Brain microvascular endothelial cell (primary cell): ENCODE results near the gene PRKN.
A peak's percentile ranks its signal among the peaks of the same experiment; 100 is the strongest.

ENCODE experiments used
- DNase-seq: peaks from one replicate; pipeline ENCODE4 v3.0.0-alpha.2; 2020
- H3K27ac ChIP-seq: fragments of 250-450 bp; sonication (Bioruptor Pico); 2 replicates; pipeline ENCODE4 v1.5.1; 2020; ENCODE audit warnings: mild to moderate bottlenecking, moderate library complexity
- H3K27me3 ChIP-seq: fragments of 250-450 bp; sonication (Bioruptor Pico); replicated peaks from 2 replicates; pipeline ENCODE4 v1.5.1; 2020; ENCODE audit warnings: mild to moderate bottlenecking
- H3K36me3 ChIP-seq: fragments of 250-450 bp; sonication (Bioruptor Pico); replicated peaks from 2 replicates; pipeline ENCODE4 v1.5.1; 2020; ENCODE audit warnings: mild to moderate bottlenecking
- H3K4me3 ChIP-seq: 2 replicates; pipeline ENCODE4 v1.5.1; 2011; ENCODE audit warnings: low read depth, mild to moderate bottlenecking, control low read depth, low read length, moderate library complexity
- CTCF ChIP-seq: IDR thresholded peaks from 2 replicates; pipeline ENCODE4 v1.5.1; 2011; ENCODE audit warnings: low read depth, mild to moderate bottlenecking, moderate library complexity, low read length, control low read depth, inconsistent platforms; ENCODE audit errors: missing control alignments
- in situ Hi-C: cut with HindIII; loops from 2 replicates; pipeline ENCODE4 v1.10.0; 2017; ENCODE audit warnings: low sequenced_read_pairs, low pct_ligation_motif_present

The PRKN gene

GRCh38 chr6:162179196-162179951 lies 548.2 kb downstream of the PRKN start:
- H3K27ac ChIP-seq = no peak overlapping the region
- in situ Hi-C loops = no loop called here
- no peaks in the 10 kb centered on the region for H3K36me3 ChIP-seq
- H3K4me3 ChIP-seq = no peak overlapping the region
- TF ChIP-seq CTCF = no peak
- H3K27me3 ChIP-seq = no peaks in the 10 kb centered on the region
- DNase-seq = no peak

DNA sequence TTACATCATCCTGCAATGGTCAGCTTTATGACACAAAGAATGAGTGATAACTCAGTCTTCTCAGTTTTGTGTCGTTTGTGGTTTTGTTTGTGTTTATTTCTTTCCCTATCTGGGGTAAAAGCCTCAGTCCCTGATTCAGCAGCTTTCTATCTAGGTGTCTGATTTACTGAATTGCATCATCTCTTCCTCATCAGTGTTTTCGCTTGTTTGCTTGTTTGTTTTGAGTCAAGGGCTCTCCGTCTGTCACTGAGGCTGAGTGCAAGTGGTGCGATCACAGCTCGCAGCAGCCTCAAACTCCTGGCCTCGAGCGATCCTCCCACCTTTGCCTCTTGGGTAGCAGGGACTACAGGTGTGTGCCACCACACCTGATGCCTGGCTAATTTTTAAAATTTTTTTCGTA lies 548.9 kb downstream of the PRKN start:
- TF ChIP-seq CTCF = no peak
- DNase-seq = no peak
- H3K4me3 ChIP-seq = no peak overlapping the region
- no peaks in the 10 kb centered on the region for H3K36me3 ChIP-seq
- H3K27ac ChIP-seq = no peak overlapping the region
- in situ Hi-C loops = no loop called here
- H3K27me3 ChIP-seq = no peaks in the 10 kb centered on the region

DNA sequence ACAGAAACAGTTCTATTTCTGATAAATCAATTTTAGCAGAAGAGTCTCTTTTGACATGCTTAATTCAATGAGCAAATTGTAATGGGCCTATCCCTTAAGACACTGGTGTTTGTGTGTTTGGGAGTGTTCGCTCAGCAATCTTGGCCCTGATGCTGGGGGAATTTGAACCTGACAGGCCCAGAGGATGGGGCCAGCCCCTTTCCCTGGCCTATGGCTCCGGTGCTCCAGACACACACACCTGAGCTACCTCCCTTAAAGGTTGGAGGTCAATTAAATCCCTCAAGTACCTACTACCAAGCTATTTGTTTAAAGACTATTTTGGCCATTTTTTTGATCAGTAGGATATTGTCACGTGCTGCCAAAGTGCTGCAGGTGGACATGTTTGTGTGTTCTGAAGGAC lies 549.3 kb downstream of the PRKN start:
- TF ChIP-seq CTCF = no peak
- Histone ChIP-seq H3K4me3 (no peak overlapping the region), H3K27me3 (no peaks in the 10 kb centered on the region), H3K27ac (no peak overlapping the region), H3K36me3 (no peaks in the 10 kb centered on the region)
- DNase-seq = no peak
- in situ Hi-C loops = no loop called here

DNA sequence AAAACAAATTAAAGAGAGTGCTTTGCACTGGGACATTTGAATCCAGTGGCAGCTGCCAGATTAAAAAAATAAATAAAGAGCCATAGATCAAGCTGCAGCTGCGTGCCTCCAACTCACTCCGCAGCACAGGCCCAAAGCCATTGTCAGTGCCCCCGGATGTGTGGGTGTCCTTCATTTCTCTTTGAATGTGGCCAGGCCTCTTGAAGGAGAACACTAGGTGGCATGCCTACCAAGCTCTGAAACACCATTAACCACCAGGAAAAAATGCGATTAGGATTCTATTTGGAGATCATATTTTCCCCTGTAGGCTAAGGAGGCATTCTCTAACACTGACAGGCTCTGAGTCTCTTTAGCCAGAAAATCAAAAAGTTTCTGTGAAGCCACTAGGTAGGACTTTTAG lies 549.8 kb downstream of the PRKN start:
- Histone ChIP-seq H3K27ac (no peak overlapping the region), H3K36me3 (no peaks in the 10 kb centered on the region), H3K4me3 (no peak overlapping the region), H3K27me3 (no peaks in the 10 kb centered on the region)
- in situ Hi-C loops = no loop called here
- DNase-seq = peak; percentile 33
- TF ChIP-seq CTCF = peak; percentile 67

GRCh38 chr6:162173466-162173865 lies 554.1 kb downstream of the PRKN start:
- no peak overlapping the region for H3K27ac ChIP-seq
- no peak for DNase-seq

More at GRCh38 chr6:162173466-162173865, 554.1 kb downstream of the PRKN start:
- no peaks in the 10 kb centered on the region for H3K36me3 ChIP-seq
- H3K4me3 ChIP-seq = no peak overlapping the region
- in situ Hi-C loops = no loop called here
- TF ChIP-seq CTCF = no peak
- no peaks in the 10 kb centered on the region for H3K27me3 ChIP-seq
